Pulmonary artery endothelial cell (primary cell): ENCODE measurements around the gene NPNT. TPM values are rescaled to one million over a fixed set of nuclear protein-coding genes. Genes with fewer than 3 reads are reported as not detected.
"Not testable (repeated sequence)": the region's sequence is repeated elsewhere in the genome, so short reads cannot be mapped to it uniquely, and the experiment has no call there.

Source experiments
- DNase-seq: peaks from one replicate; pipeline ENCODE4 v3.0.0-alpha.2; 2011; ENCODE audit warnings: low read depth, low spot score
- total RNA-seq: library from RNA; depleted of rRNA; stranded (reverse); fragments of >200 nt; gene quantifications from 2 replicates; pipeline ENCODE4 v1.2.3, GENCODE V29; 2014

The NPNT gene, protein sequence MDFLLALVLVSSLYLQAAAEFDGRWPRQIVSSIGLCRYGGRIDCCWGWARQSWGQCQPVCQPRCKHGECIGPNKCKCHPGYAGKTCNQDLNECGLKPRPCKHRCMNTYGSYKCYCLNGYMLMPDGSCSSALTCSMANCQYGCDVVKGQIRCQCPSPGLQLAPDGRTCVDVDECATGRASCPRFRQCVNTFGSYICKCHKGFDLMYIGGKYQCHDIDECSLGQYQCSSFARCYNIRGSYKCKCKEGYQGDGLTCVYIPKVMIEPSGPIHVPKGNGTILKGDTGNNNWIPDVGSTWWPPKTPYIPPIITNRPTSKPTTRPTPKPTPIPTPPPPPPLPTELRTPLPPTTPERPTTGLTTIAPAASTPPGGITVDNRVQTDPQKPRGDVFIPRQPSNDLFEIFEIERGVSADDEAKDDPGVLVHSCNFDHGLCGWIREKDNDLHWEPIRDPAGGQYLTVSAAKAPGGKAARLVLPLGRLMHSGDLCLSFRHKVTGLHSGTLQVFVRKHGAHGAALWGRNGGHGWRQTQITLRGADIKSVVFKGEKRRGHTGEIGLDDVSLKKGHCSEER
- total RNA-seq = under 0.01 and 0.11 TPM in 2 replicates

DNA sequence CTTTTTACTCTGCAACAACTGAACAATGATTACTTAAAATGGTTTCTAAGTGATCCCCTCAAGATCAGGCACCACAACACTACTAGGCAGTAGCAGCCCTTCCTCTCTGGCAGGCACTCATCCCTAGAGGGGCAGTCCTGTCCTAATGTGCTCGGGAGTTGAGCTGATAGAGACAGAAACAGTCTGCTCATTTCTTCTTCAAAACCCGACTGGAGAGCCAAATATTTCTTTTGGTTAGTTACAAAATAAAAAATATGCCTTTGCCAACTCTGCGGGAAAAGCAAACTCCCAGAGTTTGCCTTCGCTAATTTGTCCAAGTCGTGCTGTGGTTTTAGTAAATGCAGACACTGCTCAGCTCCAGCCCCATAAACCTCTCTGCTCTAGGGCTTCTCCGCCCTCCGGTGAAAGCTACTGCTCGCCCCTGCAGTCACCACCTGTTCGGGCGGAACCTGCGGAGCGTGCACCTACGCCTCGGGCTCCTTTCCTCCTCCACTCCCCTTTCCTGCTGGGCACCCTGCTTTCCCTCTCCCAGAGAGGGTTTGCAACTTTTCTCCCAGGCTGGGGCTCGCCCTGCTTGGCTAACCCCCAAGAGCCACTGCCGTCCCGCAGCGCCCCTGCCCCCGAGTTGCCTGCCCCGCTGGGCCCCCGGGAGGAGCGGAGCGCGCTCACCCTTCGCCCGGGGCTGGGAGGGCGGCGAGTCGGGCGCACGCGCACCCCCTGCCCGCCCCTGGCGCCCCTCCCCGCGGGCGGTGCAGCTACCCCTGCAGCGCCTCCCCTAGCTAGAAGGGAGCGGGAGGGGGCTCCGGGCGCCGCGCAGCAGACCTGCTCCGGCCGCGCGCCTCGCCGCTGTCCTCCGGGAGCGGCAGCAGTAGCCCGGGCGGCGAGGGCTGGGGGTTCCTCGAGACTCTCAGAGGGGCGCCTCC, at the start of gene NPNT:
Gene NPNT, plus strand, starts transcription at position 812 of the 923 bp plus-strand sequence. CDS start 182 bp downstream, outside the sequence.
- no peak for DNase-seq

DNA sequence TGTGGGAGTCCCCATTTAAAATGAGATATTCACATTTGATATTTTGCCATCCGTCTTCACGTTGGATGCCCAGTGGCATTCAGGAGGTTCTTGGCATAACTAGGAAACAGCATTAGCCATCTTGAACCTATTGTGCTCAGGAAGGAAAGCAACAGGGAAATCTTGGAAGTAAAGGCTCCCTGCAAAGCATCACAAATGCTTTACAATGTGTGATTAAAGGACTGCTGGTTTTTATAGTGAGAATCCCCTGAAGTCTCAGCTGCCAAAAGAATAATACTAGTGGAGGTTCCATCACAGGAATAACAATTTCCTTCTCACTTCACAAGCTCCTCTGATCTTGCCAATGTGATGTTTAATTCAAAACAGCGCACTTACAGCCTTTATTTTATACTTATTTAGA, 49.7 kb upstream of the NPNT start:
- no peak for DNase-seq

DNA sequence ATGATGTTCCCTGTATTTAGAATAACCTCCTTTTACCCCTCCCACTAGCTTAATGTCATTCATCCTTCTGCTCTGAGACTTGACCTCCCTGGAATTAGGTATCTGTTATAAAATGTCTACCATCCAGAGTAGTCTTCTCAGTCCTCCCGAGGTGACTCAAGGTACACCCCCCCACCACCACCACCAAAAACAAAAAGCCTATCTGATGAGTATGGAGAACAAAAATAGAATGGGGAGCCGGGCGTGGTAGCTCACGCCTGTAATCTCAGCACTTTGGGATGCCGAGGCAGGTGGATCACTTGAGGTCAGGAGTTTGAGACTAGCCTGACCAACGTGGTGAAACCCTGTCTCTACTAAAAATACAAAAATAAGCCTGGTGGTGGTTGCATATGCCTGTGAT, 46.9 kb upstream of the NPNT start:
- not testable (repeated sequence) for DNase-seq

DNA sequence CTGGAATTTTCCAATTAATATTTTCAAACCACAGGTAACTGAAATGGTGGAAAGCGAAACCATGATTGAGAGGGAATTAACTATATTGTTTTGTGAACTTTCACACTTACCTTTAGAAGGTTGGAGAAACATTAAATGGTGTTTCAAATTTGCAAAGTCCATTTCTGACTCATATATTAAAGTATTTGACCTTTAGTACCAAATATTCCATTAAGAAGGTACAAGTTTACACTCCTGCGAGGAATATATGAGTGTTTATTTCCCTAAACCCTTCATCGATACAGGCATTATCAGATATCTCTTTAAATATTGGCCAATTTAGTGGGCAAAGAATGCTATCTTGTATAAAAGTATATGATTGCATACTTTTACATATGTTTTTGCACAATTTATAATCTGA, 44.1 kb upstream of the NPNT start:
- DNase-seq = no peak

DNA sequence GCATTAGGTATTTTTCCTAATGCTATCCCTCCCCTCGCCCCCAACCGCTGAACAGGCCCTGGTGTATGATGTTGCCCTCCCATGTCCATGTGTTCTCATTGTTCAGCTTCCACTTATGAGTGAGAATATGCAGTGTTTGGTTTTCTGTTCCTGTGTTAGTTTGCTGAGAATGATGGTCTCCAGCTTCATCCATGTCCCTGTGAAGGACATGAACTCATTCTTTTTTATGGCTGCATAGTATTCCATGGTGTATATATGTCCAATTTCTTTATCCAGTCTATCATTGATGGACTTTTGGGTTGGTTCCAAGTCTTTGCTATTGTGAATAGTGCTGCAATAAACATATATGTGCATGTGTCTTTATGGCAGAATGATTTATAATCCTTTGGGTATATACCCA, 43.0 kb upstream of the NPNT start:
- not testable (repeated sequence) for DNase-seq

DNA sequence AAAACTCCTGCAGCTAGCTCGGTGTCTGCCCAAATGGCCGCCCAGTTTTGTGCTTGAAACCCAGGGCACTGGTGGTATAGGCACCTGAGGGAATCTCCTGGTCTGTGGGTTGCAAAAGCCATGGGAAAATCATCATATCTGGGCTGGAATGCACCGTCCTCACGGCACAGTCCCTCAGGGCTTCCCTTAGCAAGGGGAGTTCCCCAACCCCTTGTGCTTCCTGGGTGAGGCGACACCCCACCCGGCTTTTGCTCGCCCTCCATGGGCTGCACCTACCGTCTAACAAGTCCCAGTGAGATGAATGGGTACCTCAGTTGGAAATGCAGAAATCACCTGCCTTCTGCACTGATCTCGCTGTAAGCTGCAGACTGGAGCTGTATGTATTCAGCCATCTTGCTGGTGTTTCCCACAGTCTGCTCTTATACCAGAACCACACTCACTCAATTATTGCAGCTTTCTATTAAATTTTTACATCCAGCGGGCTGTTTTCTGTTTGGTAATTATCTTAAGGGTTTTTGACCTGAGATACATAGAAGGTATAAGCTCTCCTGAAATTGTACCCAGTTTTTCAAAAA, 36.7 kb upstream of the NPNT start:
- no peak for DNase-seq

DNA sequence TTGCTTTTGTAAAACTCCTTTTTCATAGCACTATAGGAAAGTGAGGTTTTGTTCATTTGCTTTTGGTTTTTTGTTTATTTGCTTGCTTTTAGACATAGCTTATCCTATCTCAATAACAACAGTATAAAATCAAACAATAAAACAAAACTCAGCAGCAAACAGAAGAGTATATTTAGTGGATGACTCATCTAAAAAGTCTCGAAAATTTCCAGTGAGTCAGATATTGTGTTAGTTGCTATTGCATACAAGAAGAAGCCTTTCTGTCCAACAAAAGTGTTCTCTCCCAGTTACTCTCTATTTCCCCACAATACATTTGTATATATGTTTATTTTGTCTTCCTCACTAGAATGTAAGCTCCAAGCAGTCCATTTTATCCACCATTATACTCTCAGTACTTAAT, 36.0 kb upstream of the NPNT start:
- DNase-seq = peak; percentile 35

DNA sequence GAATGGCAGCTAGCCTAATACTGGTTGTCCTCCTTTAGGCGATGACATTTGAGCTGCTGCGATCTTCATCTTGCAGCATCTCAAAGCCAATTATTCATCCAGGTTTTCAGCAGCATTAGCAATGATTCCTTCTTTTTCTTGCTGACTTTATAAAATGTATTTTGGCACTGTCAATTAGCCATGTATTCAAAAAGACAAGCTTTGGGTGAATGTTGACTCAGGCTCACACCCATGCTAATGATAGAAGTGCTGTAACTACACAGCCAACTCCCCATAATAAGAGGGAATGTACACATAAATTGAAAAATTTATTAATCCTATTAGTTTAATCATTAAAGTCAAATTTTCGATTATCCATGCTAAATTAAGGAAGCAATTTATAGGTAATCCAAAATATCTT, 24.3 kb upstream of the NPNT start:
- no peak for DNase-seq

DNA sequence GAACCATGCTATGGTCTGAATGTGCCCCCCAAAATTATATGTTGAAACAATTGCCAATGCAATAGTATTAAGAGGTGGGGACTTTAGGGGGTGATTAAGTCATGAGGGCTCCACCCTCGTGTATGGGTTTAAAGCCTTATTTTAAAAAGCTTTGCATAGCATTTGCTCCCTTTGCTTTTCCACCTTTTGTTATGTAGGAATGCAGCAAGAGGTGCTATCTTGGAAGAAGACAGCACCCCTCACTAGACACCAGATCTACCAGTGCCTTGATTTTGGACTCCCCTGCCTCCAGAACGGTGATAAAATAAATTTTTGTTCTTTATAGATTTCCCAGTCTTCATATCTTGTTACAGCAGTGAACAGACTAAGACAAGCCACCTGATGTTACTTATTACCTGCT, 23.3 kb upstream of the NPNT start:
- DNase-seq = no peak

DNA sequence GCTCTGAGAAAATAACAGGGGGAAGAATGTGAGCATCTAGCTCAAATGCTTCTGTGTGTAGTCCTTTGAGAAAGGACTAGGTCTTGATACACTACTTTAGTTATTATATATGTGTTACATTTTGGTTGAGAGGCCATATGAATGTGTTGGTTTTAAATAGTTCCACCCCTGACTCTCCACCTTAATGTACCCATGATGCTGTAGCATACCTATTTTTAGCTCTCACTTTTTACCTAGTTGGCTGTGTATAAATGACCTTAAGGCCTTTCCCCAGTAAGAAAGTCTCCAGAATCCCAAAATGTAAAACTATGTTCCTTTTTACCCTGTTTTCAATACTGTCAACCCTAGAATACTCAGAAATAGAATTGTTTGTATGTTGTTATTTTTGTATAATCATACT, 20.0 kb upstream of the NPNT start:
- DNase-seq = no peak

DNA sequence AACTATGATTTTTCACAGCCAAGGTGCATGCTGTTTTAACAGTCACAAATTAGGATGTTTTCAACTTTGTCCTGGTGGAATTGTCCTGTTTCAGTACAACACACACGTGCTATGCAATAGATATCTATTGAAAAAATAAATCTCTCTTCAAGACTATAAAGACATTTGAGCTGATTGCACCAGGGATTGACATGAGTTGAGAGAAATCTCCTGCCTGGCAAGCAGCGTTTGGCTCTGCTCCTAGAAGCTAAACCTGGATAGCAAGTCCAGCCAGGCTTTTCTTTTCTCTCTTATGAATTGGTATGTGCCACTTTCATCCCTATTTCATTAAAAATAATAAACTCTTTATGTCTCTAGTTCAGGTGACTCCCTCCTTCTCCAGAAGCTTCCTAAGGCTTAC, 16.6 kb upstream of the NPNT start:
- no peak for DNase-seq

DNA sequence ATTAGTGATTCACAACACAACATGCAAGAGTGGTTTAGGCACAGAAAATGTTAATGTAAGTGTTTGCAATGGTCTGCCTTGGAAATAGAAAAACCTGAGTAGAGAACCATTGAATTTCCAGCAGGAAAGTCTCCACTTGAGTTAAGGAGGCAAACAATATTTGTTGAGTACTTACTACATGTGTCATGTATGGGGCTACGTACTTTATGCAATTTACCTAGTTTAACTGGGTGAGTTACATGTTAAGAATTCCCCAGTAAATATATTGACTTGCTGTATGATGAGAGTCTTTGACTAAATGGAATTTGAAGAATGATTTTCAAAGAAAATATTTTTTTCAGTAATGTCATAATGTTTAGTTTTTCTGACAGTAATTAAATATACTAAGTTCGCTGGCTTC, 7.8 kb upstream of the NPNT start:
- DNase-seq = no peak

DNA sequence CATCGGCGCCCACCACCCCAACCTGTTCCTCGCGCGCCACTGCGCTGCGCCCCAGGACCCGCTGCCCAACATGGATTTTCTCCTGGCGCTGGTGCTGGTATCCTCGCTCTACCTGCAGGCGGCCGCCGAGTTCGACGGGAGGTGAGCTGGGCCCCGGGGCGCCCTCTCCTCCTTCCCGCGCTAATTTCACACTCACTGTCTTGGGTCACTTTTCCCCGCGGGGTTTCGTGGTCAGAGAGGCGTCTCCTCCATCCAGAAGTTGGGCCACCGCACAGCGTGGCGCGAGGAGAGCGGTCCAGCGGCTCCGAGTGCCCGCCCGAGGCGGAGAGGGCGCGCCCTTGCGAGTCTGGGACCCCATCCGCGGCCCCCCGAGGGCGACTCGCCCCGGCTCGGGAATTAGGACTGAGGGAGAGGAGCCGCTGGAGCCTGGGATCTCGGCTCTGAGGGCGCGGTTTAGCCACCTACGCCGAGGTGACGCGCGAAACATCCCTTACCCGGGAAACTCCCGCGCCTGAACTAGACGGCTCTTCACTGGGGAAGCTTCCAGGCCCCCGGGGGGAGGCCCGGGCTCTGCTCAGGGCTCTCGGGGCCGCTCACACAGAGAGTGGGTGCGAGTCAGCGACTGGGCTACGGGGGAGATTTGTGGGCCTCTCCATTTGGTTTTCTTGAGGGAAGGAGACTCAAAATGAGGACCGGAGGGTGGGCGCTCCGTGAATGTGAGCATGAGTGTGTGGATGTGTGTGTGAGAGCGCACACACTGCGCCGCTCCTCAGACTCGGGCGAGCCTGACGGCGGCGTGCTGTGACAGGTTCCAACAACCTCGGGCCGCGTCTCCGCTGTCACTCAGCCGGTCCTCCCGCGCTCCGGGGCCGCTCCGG, 551 bp downstream of the NPNT start:
- no peak for DNase-seq

DNA sequence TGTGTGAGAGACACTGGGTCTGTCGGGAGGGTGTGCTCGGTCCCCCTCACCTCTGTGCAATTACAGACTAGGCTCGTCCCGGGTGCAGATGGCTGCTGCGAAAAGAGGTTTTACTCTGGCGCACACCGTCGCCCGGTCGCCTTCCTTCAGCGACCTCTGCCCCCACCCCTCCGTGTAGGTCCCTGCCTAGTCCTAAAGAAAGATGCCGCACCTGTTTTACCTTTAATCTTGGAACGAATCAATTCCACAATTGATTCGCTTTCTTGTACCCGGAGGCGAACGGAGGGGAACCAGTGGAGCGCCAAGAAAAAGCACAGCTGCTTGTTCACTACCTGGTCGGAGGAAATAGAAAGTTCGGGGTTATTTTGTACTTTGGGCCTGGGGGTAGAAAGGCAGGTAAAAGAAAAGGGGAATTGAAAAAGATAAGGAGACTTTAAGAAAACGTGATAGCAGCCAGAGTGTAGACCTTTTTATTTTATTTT, 1.2 kb downstream of the NPNT start:
- DNase-seq = no peak

DNA sequence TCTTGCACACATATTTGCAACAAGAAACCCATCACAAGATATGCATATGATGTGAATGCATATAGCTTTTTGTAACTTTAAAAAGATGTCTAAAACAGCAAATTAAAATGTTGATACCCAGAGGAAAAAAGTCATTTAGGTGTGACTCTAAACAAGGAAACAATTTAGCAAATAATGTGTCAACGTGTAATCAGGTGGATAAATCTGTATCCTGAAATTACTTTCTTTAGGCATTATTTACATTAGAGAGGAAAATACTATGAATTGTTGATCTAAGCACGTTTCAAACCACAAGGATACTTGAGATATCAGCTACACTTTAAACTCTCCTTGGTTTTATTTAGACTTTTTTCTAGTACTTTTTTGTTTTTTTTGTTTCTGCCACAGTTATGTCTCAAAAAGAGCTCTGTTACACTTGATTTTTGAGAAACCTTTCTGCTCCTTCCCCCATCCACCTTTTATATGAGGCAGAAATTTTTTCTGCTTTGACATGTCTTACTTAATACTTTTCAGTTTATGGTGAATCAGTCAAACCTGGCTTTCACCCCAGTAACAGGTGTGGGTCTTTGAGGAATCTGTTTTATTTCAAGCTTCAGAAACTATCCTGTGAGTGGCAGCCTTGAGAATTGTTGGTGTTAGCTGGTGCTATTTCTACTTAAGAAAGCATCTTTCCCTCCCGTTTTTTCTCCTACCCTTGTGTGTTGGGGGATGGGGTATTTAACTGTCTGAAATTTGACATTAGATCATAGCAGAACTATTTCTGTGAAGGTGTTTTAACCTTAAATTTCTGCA, 1.9 kb downstream of the NPNT start:
- no peak for DNase-seq

DNA sequence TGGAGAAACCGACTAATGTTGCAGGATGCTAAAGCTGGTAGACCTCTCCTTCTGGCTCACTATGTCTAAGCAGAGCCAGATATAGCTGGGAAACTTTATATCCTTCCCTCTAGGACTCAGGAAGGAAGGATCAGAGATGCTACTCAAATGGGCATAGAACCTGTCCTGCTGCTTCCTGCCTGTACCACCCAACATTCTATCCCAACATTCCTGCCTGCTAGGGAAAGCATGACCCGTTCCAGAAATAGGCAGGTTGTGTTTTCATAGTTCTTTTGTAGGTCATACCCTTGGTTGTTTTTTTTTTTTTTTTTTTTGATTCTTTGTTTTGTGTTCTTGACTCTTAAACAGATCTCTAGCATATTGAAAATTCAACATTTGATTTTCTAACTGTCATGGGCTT, 5.3 kb downstream of the NPNT start:
- no peak for DNase-seq

DNA sequence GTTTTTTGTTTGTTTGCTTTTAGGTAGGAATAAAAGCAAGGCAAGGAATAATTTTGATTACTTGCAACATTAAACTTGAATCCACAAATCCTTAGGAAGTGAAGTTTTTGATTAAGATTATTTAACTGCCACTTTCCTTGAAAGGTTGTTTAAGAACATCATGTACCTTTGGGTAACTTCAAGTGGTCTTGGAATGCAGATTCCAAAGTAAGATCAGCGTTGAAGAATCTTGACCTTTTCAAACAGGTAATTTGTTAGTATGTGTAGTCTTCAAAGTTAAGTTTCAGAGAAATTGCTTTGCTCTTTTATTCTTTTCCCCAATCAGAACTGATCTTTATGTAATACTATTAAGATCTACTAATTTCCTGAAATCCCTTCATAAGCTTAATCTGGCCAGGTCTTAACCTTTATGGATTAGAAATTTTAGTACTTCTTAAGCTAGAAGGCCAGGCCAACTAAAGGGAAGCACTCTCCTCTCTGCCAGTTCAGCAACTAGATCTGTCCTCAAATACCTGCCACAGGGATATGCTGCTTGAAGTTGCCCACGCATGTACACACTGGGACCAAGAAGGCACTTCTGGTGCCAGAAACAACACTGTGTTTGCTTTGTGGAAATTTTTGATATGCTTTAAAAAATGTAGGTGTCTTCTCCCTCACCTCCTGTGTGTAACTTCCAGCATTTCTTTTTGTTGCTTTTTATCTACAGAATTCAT, 7.4 kb downstream of the NPNT start:
- no peak for DNase-seq

DNA sequence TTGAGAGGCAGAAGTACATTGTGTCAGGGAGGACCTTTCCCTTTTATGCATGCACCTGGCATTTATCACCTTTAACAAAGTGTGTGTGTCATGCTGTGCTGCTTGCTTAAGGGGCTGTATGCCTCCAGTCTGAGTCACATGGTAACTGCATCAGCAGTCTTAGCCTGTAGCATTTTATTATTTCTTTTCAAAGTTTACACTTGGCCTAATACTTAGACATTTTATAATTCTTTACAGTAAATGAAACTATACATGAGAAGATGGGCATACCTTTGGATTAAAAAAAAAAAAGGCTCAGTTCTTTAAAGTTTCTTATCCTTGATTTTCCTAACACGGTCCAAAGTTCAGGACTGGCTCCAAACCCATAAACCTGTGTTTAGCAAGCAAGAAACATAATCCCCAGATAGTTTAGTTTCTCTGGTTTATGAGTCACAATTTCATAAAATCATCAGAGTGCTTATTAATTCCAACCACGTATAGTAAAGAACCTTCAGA, 14.6 kb downstream of the NPNT start:
- DNase-seq = no peak

DNA sequence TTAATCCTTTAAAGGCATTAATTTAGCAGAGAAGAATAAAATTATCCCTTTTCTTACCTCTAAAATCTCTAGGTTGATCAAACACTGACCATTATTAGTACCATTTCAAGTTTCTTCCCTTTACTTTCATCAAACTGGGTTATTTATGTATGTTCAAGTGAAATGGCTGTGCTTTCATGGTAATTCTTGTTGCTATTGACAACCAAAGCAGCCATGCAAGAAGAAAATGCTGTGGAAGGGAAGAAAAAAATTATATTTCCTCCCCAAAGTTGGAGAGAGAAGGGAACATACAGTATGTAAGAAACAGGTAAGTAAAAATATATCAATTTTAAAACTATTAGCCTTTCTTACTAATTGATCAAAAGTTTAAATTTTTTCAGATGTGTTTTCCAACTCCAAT, 16.2 kb downstream of the NPNT start:
- no peak for DNase-seq
